Uterus (tissue), 4 donors: ENCODE measurements around the gene FUT6. TPM values are rescaled to one million over a fixed set of nuclear protein-coding genes. Genes with fewer than 3 reads are reported as not detected.
"Not testable (repeated sequence)": the region's sequence is repeated elsewhere in the genome, so short reads cannot be mapped to it uniquely, and the experiment has no call there.

Experiments used
- DNase-seq, 2 donors: peaks; one replicate each; pipeline ENCODE4 v3.0.0-alpha.2; 2019 to 2020
- H3K27ac ChIP-seq, 2 donors: fragments of 200-600 bp; sonication (generic); 1 replicate in 1 of 2; 2 replicates in 1 of 2; pipeline ENCODE4 v1.5.1; 2016 to 2018
- H3K27me3 ChIP-seq, 2 donors: fragments of 200-600 bp; sonication (generic); one replicate each; pipeline ENCODE4 v1.5.1; 2018 to 2019; ENCODE audit warnings: control low read depth in 1 of 2
- H3K36me3 ChIP-seq, 2 donors: fragments of 200-600 bp; sonication (generic); one replicate each; pipeline ENCODE4 v1.5.1; 2019; ENCODE audit warnings: control low read depth in 1 of 2
- H3K4me1 ChIP-seq, 2 donors: fragments of 200-600 bp; sonication (generic); one replicate each; pipeline ENCODE4 v1.5.1; 2018 to 2019; ENCODE audit warnings: control low read depth in 1 of 2
- H3K4me3 ChIP-seq, 2 donors: fragments of 200-600 bp; sonication (generic); 1 replicate in 1 of 2; 2 replicates in 1 of 2; pipeline ENCODE4 v1.5.1; 2018 to 2019; ENCODE audit warnings: mild to moderate bottlenecking in 1 of 2
- H3K9me3 ChIP-seq, 2 donors: fragments of 200-600 bp; sonication (generic); one replicate each; pipeline ENCODE4 v1.5.1; 2019; ENCODE audit warnings: control low read depth in 1 of 2
- POLR2A ChIP-seq, 2 donors: fragments of 450-650 bp; IDR thresholded peaks; one replicate each; pipeline ENCODE4 v1.6.1; 2016; ENCODE audit warnings: antibody characterized with exemption in 2 of 2, mild to moderate bottlenecking in 1 of 2, moderate library complexity in 1 of 2
- intact Hi-C: fragments of 100-400 bp; cut with DNase I; formaldehyde crosslinking; loops from one replicate; pipeline ENCODE4 v1.15.1; 2023; ENCODE audit warnings: low total_unique reads
- total RNA-seq, 4 donors: library from RNA; depleted of rRNA in 3 of 4; stranded (reverse); fragments of >200 nt in 3 of 4; gene quantifications; one replicate each; pipeline versions ENCODE4 v1.1.0 to v1.2.4, GENCODE V29; 2014 to 2023
- TF ChIP-seq, protein P1 (sequence below), 4 experiments: fragments of 200-600 bp in 2 of 4; fragments of 450-650 bp in 2 of 4; sonication (generic) in 2 of 4; IDR thresholded peaks; one replicate each; pipeline ENCODE4 v1.5.1; 2016 to 2019; ENCODE audit warnings: antibody characterized with exemption in 4 of 4, mild to moderate bottlenecking in 2 of 4, moderate library complexity in 1 of 4
- donor health status: DM: yes; HTN: yes; CAD: no.

FUT6 gene
- total RNA-seq, 4 donors from 2014 or later = 0.55 TPM; not detected in 3

GRCh38 chr19:5782945-5783919 lies 56.3 kb downstream of the FUT6 start:
- Histone ChIP-seq H3K36me3 (no peaks in the 10 kb centered on the region), H3K27ac (no peak overlapping the region), H3K27me3 (no peaks in the 10 kb centered on the region), H3K9me3 (no peaks in the 10 kb centered on the region), H3K4me1 (no peaks in the 10 kb centered on the region), H3K4me3 (no peak overlapping the region)
- intact Hi-C loops = no loop called here
- TF ChIP-seq POLR2A (IDR thresholded peaks at IDR 0.05) = no peak
- TF ChIP-seq, protein P1, sequence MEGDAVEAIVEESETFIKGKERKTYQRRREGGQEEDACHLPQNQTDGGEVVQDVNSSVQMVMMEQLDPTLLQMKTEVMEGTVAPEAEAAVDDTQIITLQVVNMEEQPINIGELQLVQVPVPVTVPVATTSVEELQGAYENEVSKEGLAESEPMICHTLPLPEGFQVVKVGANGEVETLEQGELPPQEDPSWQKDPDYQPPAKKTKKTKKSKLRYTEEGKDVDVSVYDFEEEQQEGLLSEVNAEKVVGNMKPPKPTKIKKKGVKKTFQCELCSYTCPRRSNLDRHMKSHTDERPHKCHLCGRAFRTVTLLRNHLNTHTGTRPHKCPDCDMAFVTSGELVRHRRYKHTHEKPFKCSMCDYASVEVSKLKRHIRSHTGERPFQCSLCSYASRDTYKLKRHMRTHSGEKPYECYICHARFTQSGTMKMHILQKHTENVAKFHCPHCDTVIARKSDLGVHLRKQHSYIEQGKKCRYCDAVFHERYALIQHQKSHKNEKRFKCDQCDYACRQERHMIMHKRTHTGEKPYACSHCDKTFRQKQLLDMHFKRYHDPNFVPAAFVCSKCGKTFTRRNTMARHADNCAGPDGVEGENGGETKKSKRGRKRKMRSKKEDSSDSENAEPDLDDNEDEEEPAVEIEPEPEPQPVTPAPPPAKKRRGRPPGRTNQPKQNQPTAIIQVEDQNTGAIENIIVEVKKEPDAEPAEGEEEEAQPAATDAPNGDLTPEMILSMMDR (IDR thresholded peaks at IDR 0.05) = no peak
- no peak for DNase-seq

GRCh38 chr19:5782322-5782721 lies 57.2 kb downstream of the FUT6 start:
- TF ChIP-seq POLR2A (IDR thresholded peaks at IDR 0.05) = no peak
- TF ChIP-seq, protein P1 (IDR thresholded peaks at IDR 0.05) = no peak
- DNase-seq = no peak
- no peaks in the 10 kb centered on the region for H3K36me3 ChIP-seq
- no peak overlapping the region for H3K27ac ChIP-seq
- no peak overlapping the region for H3K4me3 ChIP-seq
- no peaks in the 10 kb centered on the region for H3K27me3 ChIP-seq
- intact Hi-C loops = no loop called here
- H3K9me3 ChIP-seq = no peaks in the 10 kb centered on the region
- no peaks in the 10 kb centered on the region for H3K4me1 ChIP-seq

GRCh38 chr19:5780916-5781315 lies 58.6 kb downstream of the FUT6 start:
- H3K4me3 ChIP-seq, intact Hi-C loops, DNase-seq, H3K9me3 ChIP-seq, H3K27ac ChIP-seq, H3K4me1 ChIP-seq, H3K27me3 ChIP-seq, H3K36me3 ChIP-seq: not testable (repeated sequence)

Other genes with a start within 250 kb of the FUT6 start
- gene SAFB2, start 216.9 kb downstream of the FUT6 start, total RNA-seq = 100 to 1,000 TPM in 2 of 4 donors, 10 to 100 TPM in 2; 45.0 to 250 (median 129) TPM
- 100 to 1,000 TPM in 1 of 4 donors, 10 to 100 TPM in 3; 35.9 to 129 (median 97.4) TPM for gene SAFB, start 216.6 kb downstream of the FUT6 start, total RNA-seq
- gene MICOS13, start 159.2 kb downstream of the FUT6 start, total RNA-seq = 10 to 100 TPM in 3 of 4 donors, 1 to 10 TPM in 1; 2.8 to 36.7 (median 21.1) TPM
- gene HSD11B1L, start 158.7 kb downstream of the FUT6 start, total RNA-seq = 10 to 100 TPM in 1 of 4 donors, 1 to 10 TPM in 2, under 1 TPM in 1; 0.26 to 17.8 (median 7.1) TPM
- 1,000 to 10,000 TPM in 1 of 4 donors, 100 to 1,000 TPM in 3; 269 to 1,645 (median 565) TPM for gene RPL36, start 149.4 kb downstream of the FUT6 start, total RNA-seq
- gene LONP1, start 119.6 kb downstream of the FUT6 start, total RNA-seq = 100 to 1,000 TPM in 1 of 4 donors, 10 to 100 TPM in 3; 39.9 to 134 (median 44.1) TPM
- gene CATSPERD, start 119.1 kb downstream of the FUT6 start, total RNA-seq = not detected
- gene PRR22, start 55.0 kb downstream of the FUT6 start, total RNA-seq = 1 to 10 TPM in 2 of 4 donors, not detected in 2; 1.6 to 3.5 TPM
- 10 to 100 TPM; 30.6 to 46.1 (median 37.1) TPM for gene DUS3L, start 48.5 kb downstream of the FUT6 start, total RNA-seq
- under 1 TPM in 1 of 4 donors, not detected in 3; 0.35 TPM for gene NRTN, start 34.6 kb downstream of the FUT6 start, total RNA-seq
- under 1 TPM in 1 of 4 donors, not detected in 3; 0.29 TPM for gene FUT3, start 11.7 kb upstream of the FUT6 start, total RNA-seq
- gene FUT5, start 30.8 kb upstream of the FUT6 start, total RNA-seq = not detected
- 100 to 1,000 TPM in 3 of 4 donors, 10 to 100 TPM in 1; 68.7 to 261 (median 150) TPM for gene NDUFA11, start 64.1 kb upstream of the FUT6 start, total RNA-seq
- gene VMAC, start 65.2 kb upstream of the FUT6 start, total RNA-seq = 10 to 100 TPM in 1 of 4 donors, 1 to 10 TPM in 3; 2.6 to 10.9 (median 7.1) TPM
- 10 to 100 TPM in 3 of 4 donors, 1 to 10 TPM in 1; 2.0 to 48.7 (median 12.4) TPM for gene CAPS, start 74.6 kb upstream of the FUT6 start, total RNA-seq
- 10 to 100 TPM; 40.9 to 98.1 (median 48.5) TPM for gene RANBP3, start 138.4 kb upstream of the FUT6 start, total RNA-seq